H9 (cell line): ENCODE measurements around the gene BCL2L1. TPM values are rescaled to one million over a fixed set of nuclear protein-coding genes. Genes with fewer than 3 reads are reported as not detected.
A peak's percentile ranks its signal among the peaks of the same experiment; 100 is the strongest.

Experiments used
- DNase-seq: peaks from one replicate; pipeline ENCODE4 v3.0.0-alpha.2; 2017
- H2AFZ ChIP-seq: one replicate; pipeline ENCODE4 v1.6.1; 2013; ENCODE audit warnings: mild to moderate bottlenecking, low read length, control low read depth, moderate library complexity
- H2AK5ac ChIP-seq: 2 replicates; pipeline ENCODE4 v1.6.1; 2013; ENCODE audit warnings: low read length, control low read depth, mixed read lengths; ENCODE audit not compliant: insufficient read length
- H2BK120ac ChIP-seq: one replicate; pipeline ENCODE4 v1.6.1; 2013; ENCODE audit warnings: low read depth, mild to moderate bottlenecking, low read length, control low read depth, inconsistent platforms; ENCODE audit not compliant: poor library complexity, severe bottlenecking
- H2BK12ac ChIP-seq: 2 replicates; pipeline ENCODE4 v1.6.1; 2013; ENCODE audit warnings: low read length, control low read depth, mixed read lengths, low read depth; ENCODE audit not compliant: insufficient read length
- H2BK15ac ChIP-seq: 2 replicates; pipeline ENCODE4 v1.6.1; 2013; ENCODE audit warnings: low read depth, low read length, control low read depth
- H2BK20ac ChIP-seq: one replicate; pipeline ENCODE4 v1.6.1; 2013; ENCODE audit warnings: low read depth, mild to moderate bottlenecking, low read length, control low read depth, inconsistent platforms; ENCODE audit not compliant: poor library complexity, severe bottlenecking
- H2BK5ac ChIP-seq: 2 replicates; pipeline ENCODE4 v1.6.1; 2013; ENCODE audit warnings: low read length, control low read depth, mixed read lengths; ENCODE audit not compliant: insufficient read length
- H3K14ac ChIP-seq: 2 replicates; pipeline ENCODE4 v1.6.1; 2013; ENCODE audit warnings: low read length, control low read depth; ENCODE audit not compliant: insufficient read depth
- H3K18ac ChIP-seq: 2 replicates; pipeline ENCODE4 v1.6.1; 2013; ENCODE audit warnings: low read depth, mild to moderate bottlenecking, mixed read lengths, low read length, control low read depth; ENCODE audit not compliant: insufficient read length
- H3K23ac ChIP-seq: 2 replicates; pipeline ENCODE4 v1.6.1; 2013; ENCODE audit warnings: low read length, control low read depth, mixed read lengths, low read depth; ENCODE audit not compliant: insufficient read length
- H3K23me2 ChIP-seq: 2 replicates; pipeline ENCODE4 v1.6.1; 2013; ENCODE audit warnings: low read depth, mild to moderate bottlenecking, mixed read lengths, low read length, control low read depth; ENCODE audit not compliant: insufficient read length, poor library complexity, severe bottlenecking
- H3K27ac ChIP-seq: 2 replicates; pipeline ENCODE4 v1.5.1; 2013; ENCODE audit warnings: low read length, control low read depth, mixed read lengths, low read depth; ENCODE audit not compliant: insufficient read length
- H3K27me3 ChIP-seq: 2 replicates; pipeline ENCODE4 v1.6.1; 2013; ENCODE audit warnings: low read length, control low read depth, inconsistent platforms; ENCODE audit not compliant: insufficient read depth
- H3K4ac ChIP-seq: 2 replicates; pipeline ENCODE4 v1.6.1; 2013; ENCODE audit warnings: low read depth, mild to moderate bottlenecking, control low read depth, inconsistent platforms, low read length, moderate library complexity
- H3K4me1 ChIP-seq: 2 replicates; pipeline ENCODE4 v1.6.1; 2013; ENCODE audit warnings: low read length, control low read depth, inconsistent platforms; ENCODE audit not compliant: insufficient read depth
- H3K4me2 ChIP-seq: 2 replicates; pipeline ENCODE4 v1.6.1; 2013; ENCODE audit warnings: low read length, control low read depth, mixed read lengths; ENCODE audit not compliant: insufficient read length, insufficient read depth
- H3K56ac ChIP-seq: 2 replicates; pipeline ENCODE4 v1.6.1; 2013; ENCODE audit warnings: low read depth, mild to moderate bottlenecking, mixed read lengths, low read length, control low read depth; ENCODE audit not compliant: insufficient read length
- H3K79me1 ChIP-seq: 2 replicates; pipeline ENCODE4 v1.6.1; 2013; ENCODE audit warnings: low read depth, mild to moderate bottlenecking, moderate library complexity, low read length, control low read depth, inconsistent platforms; ENCODE audit not compliant: insufficient read depth, poor library complexity, severe bottlenecking
- H3K79me2 ChIP-seq: 2 replicates; pipeline ENCODE4 v1.6.1; 2013; ENCODE audit warnings: low read length, control low read depth, inconsistent platforms; ENCODE audit not compliant: insufficient read depth
- H3K9ac ChIP-seq: 2 replicates; pipeline ENCODE4 v1.6.1; 2013; ENCODE audit warnings: low read length, control low read depth, mixed read lengths; ENCODE audit not compliant: insufficient read length; ENCODE audit errors: extremely low read depth
- H3K9me3 ChIP-seq: one replicate; pipeline ENCODE4 v1.6.1; 2013; ENCODE audit warnings: low read depth, low read length, inconsistent platforms; ENCODE audit not compliant: control insufficient read depth
- H3T11ph ChIP-seq: one replicate; pipeline ENCODE4 v1.6.1; 2013; ENCODE audit warnings: mild to moderate bottlenecking, low read length, control low read depth, inconsistent platforms
- H4K20me1 ChIP-seq: one replicate; pipeline ENCODE4 v1.6.1; 2013; ENCODE audit not compliant: control insufficient read depth, insufficient read length, insufficient read depth
- H4K5ac ChIP-seq: 2 replicates; pipeline ENCODE4 v1.6.1; 2013; ENCODE audit warnings: low read depth, mild to moderate bottlenecking, mixed read lengths, low read length, control low read depth; ENCODE audit not compliant: insufficient read length
- H4K8ac ChIP-seq: replicated peaks from 2 replicates; pipeline ENCODE4 v1.6.1; 2013; ENCODE audit warnings: low read length, control low read depth, mixed read lengths, low read depth; ENCODE audit not compliant: insufficient read length
- H4K91ac ChIP-seq: 2 replicates; pipeline ENCODE4 v1.6.1; 2013; ENCODE audit warnings: low read depth, mild to moderate bottlenecking, moderate library complexity, mixed read lengths, low read length, control low read depth; ENCODE audit not compliant: insufficient read length
- H3K27ac Mint-ChIP-seq, 3 experiments: 2 replicates in 2 of 3; 3 replicates in 1 of 3; pipeline ENCODE4 v1.8.0; 2020 to 2021; ENCODE audit warnings: mixed read lengths in 3 of 3, mild to moderate bottlenecking in 1 of 3, moderate library complexity in 1 of 3
- H3K27me3 Mint-ChIP-seq: 2 replicates; pipeline ENCODE4 v1.8.0; 2021; ENCODE audit warnings: low read depth, mild to moderate bottlenecking, moderate library complexity, mixed read lengths
- H3K36me3 Mint-ChIP-seq, 3 experiments: 2 replicates in 2 of 3; 3 replicates in 1 of 3; pipeline ENCODE4 v1.8.0; 2020 to 2021; ENCODE audit warnings: low read depth in 3 of 3, mixed read lengths in 3 of 3; ENCODE audit not compliant: insufficient read depth in 1 of 3
- H3K4me1 Mint-ChIP-seq, 2 experiments: 2 replicates each; pipeline ENCODE4 v1.8.0; 2020; ENCODE audit warnings: mixed read lengths in 2 of 2
- H3K4me3 Mint-ChIP-seq, 2 experiments: 2 replicates in 1 of 2; 3 replicates in 1 of 2; pipeline ENCODE4 v1.8.0; 2020 to 2021; ENCODE audit warnings: mild to moderate bottlenecking in 2 of 2, mixed read lengths in 2 of 2, moderate library complexity in 1 of 2
- H3K9me3 Mint-ChIP-seq, 2 experiments: 2 replicates in 1 of 2; 3 replicates in 1 of 2; pipeline ENCODE4 v1.8.0; 2020; ENCODE audit warnings: mild to moderate bottlenecking in 2 of 2, mixed read lengths in 2 of 2, moderate library complexity in 1 of 2
- WGBS: extraction: QIAGEN DNeasy Blood & Tissue Kit; methylation state at CpG from one replicate; pipeline ENCODE4 v1.1.7; 2013; ENCODE audit warnings: missing lambda C conversion rate, low lambda C conversion rate, mixed read lengths; ENCODE audit not compliant: insufficient read length; ENCODE audit errors: extremely low coverage; 5-methylcytosine and 5-hydroxymethylcytosine counted together
- total RNA-seq: library from RNA; stranded (reverse); gene quantifications from 2 replicates; pipeline ENCODE4 v1.2.1, GENCODE V29; 2021
- TF ChIP-seq, protein P1 (sequence below): fragments of 200-600 bp; sonication (generic); conservative IDR thresholded peaks from 3 replicates; pipeline ENCODE4 v1.8.0; 2021; ENCODE audit warnings: antibody characterized with exemption, mild to moderate bottlenecking

The BCL2L1 gene
- total RNA-seq, 1 experiment from 2014 or later = 105 TPM

DNA sequence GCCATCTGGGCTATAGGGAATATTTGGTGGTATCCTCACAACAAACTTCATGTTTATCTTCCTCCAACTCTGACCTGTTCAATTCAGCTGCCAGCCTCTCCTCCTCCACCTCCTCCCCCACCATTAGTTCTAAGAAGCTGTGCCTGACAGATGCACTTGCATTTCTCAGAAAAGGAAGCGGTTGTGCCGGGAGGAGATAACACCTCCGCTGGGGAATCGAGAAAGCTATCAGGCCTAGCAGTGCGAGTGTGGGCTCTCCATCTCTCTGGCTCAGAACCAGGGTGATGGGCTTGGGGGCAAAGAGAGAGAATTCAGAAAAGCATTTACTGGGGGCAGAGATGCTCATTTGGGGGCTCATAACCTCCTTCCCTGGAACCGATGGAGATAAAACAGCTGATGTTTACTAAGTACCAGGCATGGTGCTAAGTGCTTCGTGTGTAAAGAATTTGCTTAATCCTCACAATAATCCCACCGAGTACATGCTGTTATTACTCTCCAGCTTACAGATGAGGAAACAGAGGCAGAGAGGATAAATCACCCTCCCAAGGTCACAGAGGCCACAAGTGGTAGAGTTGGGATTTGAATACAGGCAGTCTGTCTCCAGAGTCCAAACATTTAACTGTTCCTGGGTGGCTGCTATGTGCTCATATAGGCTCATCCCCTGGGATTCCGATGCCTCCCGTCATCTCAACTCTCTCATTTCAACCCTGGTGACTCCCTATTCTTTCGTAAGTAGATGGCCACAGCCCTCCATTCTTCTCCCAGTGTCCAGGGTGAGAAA, 46.6 kb downstream of the BCL2L1 start:
- H3K9ac ChIP-seq = no peak overlapping the region
- no peak for DNase-seq
- Mint-ChIP-seq H3K4me1 (peaks cover 29 to 44% of the 10 kb centered on the region in 2 experiments), H3K4me3 (no peak overlapping the region), H3K36me3 (peaks cover 1 to 49% (median 10%) of the 10 kb centered on the region in 3 experiments; a peak in 5 of 7 replicates), H3K27me3 (no peaks in the 10 kb centered on the region), H3K27ac (peak overlapping the region in 1 of 3 experiments; percentile 60; a peak in 2 of 7 replicates), H3K9me3 (no peaks in the 10 kb centered on the region)
- H3K23ac ChIP-seq = no peak overlapping the region
- no peak overlapping the region for H2BK15ac ChIP-seq
- H3K27ac ChIP-seq = no peak overlapping the region
- no peak overlapping the region for H2BK5ac ChIP-seq
- H3K9me3 ChIP-seq = no peaks in the 10 kb centered on the region
- no peak overlapping the region for H3K4ac ChIP-seq
- H3K56ac ChIP-seq = no peak overlapping the region
- H3K4me2 ChIP-seq = no peak overlapping the region
- no peak overlapping the region for H4K8ac ChIP-seq
- no peak overlapping the region for H2BK12ac ChIP-seq
- no peak overlapping the region for H4K91ac ChIP-seq
- no peaks in the 10 kb centered on the region for H3K79me1 ChIP-seq
- no peak overlapping the region for H3K14ac ChIP-seq
- H3T11ph ChIP-seq = no peak overlapping the region
- H3K23me2 ChIP-seq = no peaks in the 10 kb centered on the region
- no CpG with 5 or more reads among the region's 11 CpGs for WGBS
- H3K4me1 ChIP-seq = no peaks in the 10 kb centered on the region
- no peak overlapping the region for H2AK5ac ChIP-seq
- H2BK120ac ChIP-seq = no peak overlapping the region
- H2AFZ ChIP-seq = no peak overlapping the region
- no peaks in the 10 kb centered on the region for H3K27me3 ChIP-seq
- no peaks in the 10 kb centered on the region for H3K79me2 ChIP-seq
- H2BK20ac ChIP-seq = no peak overlapping the region
- TF ChIP-seq, protein P1, sequence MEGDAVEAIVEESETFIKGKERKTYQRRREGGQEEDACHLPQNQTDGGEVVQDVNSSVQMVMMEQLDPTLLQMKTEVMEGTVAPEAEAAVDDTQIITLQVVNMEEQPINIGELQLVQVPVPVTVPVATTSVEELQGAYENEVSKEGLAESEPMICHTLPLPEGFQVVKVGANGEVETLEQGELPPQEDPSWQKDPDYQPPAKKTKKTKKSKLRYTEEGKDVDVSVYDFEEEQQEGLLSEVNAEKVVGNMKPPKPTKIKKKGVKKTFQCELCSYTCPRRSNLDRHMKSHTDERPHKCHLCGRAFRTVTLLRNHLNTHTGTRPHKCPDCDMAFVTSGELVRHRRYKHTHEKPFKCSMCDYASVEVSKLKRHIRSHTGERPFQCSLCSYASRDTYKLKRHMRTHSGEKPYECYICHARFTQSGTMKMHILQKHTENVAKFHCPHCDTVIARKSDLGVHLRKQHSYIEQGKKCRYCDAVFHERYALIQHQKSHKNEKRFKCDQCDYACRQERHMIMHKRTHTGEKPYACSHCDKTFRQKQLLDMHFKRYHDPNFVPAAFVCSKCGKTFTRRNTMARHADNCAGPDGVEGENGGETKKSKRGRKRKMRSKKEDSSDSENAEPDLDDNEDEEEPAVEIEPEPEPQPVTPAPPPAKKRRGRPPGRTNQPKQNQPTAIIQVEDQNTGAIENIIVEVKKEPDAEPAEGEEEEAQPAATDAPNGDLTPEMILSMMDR = no peak
- H4K5ac ChIP-seq = no peak overlapping the region
- no peak overlapping the region for H3K18ac ChIP-seq
- H4K20me1 ChIP-seq = no peaks in the 10 kb centered on the region
